Fibroblast of skin of back (primary cell): ENCODE results near the gene NR0B2. TPM values are rescaled to one million over a fixed set of nuclear protein-coding genes. Genes with fewer than 3 reads are reported as not detected.
A peak's percentile ranks its signal among the peaks of the same experiment; 100 is the strongest.
"Not testable (repeated sequence)": the region's sequence is repeated elsewhere in the genome, so short reads cannot be mapped to it uniquely, and the experiment has no call there.

ENCODE experiments used
- DNase-seq: peaks from one replicate; pipeline ENCODE4 v3.0.0-alpha.2; 2013
- polyA plus RNA-seq, 2 experiments: library from polyadenylated mRNA; unstranded; fragments of 120-200 nt; gene quantifications; one replicate each; pipeline ENCODE4 v1.2.1, GENCODE V29; 2013; ENCODE audit not compliant: insufficient read length in 2 of 2

NR0B2 gene, protein sequence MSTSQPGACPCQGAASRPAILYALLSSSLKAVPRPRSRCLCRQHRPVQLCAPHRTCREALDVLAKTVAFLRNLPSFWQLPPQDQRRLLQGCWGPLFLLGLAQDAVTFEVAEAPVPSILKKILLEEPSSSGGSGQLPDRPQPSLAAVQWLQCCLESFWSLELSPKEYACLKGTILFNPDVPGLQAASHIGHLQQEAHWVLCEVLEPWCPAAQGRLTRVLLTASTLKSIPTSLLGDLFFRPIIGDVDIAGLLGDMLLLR
- not detected for polyA plus RNA-seq (2013, experiment 1 of 2; ENCODE audit: insufficient read length)
- polyA plus RNA-seq (2013, experiment 2 of 2; ENCODE audit: insufficient read length): not detected

- no peak for DNase-seq
Observed at GRCh38 chr1:26913754-26914619, at the start of gene NR0B2. TSS of gene NR0B2 (minus strand) at chr1:26913975. CDS start at chr1:26913940, 35 bp downstream.

DNA sequence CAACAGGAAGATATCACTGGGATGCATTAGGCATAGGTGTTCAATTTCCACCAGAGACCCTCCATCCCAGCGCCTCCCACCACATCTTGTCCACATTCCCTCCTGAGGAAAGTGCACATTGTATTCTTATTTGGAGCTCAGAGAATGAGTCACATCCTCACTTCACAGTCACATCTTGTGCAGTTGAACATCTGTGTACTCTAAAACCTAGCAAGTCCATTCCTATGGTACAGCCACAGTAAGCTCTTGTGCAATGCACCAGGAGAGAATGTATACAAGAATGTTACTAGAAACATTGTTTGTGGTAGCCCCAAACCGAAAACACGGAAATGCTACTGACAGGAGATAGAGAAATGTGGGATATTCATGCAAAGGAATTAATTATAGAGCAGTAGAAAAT is 48.1 kb upstream of the NR0B2 start:
- DNase-seq: peak; percentile 70

DNA sequence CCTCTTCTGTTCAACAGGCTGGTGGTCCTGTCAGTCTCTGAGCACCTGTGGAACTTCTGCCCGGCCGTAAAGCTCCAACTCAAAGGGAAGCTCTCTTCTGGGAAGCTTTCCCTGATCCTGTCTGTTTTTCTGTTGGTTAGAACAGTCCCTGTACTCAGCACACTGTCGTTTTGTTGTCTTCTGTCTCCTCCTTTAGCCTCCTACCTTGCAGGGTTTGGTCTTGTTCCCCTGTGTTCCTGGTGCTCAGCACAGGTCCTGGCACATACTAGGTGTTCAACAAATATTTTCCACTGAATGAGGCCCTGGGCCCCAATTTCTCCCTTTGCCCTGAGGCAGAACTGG is 46.8 kb upstream of the NR0B2 start:
- no peak for DNase-seq

- no peak for DNase-seq
Observed at GRCh38 chr1:26959722-26960624, 46.2 kb upstream of the NR0B2 start, which contains the start of gene KDF1. TSS of gene KDF1 (minus strand) at chr1:26960468. CDS start at chr1:26952380, 8,088 bp downstream.

GRCh38 chr1:26959270-26959669 is 45.5 kb upstream of the NR0B2 start:
- DNase-seq: no peak

- DNase-seq: no peak
Observed at GRCh38 chr1:26957306-26957705, 43.5 kb upstream of the NR0B2 start.

- DNase-seq: no peak
Observed at GRCh38 chr1:26956321-26956720, 42.5 kb upstream of the NR0B2 start.

GRCh38 chr1:26953374-26953773 is 39.6 kb upstream of the NR0B2 start:
- no peak for DNase-seq

DNA sequence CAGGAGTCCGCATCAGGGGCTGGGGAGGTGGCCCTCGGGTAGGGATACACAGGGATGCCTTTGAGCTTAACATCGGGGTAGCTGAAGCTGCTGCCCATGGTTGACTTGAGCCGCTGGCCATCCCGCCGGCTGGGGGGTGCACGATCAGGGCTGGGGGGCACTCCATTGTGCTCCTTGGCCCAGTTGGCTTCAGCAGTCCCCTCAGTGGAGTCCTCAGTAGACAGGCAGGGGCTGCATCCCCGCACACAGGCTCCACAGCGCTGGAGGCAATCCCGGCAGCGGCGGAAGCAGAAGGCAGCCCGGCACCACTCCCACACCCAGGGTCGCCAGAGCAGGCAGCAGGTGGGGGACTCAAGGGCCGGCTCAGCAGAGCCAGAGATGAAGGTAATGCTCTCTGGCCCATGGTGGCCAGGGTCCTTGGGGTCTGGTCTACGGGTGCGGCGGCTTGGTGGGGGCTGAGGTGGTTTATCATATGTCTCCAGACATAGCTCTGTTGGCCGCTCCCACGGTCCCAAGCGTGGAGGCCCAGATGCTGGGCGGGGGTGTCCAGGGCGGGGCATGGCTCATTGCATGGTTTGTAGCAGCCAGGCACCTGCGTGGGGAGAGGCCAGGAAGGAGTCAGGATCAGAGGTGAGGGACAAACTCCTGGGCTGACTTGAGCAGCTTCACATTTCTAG is 38.2 kb upstream of the NR0B2 start:
- no peak for DNase-seq

DNA sequence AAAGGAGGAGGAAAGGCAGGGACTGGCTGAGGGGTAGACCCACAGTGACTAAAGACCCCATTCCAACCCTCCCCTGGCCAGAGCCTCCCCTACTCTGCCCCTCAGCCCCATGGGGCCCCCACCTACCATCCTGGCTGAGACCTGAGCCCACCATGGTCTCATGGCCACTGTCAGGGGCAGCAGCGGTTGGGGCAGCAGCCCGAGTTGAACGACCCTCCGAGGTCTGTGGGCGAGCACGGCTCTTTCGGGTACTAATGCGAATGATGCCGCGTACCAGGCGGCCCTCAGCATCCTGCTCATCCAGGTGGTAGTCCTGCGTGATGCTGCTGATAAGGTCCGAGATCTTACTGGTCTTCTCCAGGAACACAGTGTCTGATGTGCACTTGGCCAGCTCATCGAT is 37.4 kb upstream of the NR0B2 start:
- no peak for DNase-seq

- no peak for DNase-seq
Observed at GRCh38 chr1:26950602-26951001, 36.8 kb upstream of the NR0B2 start.

DNA sequence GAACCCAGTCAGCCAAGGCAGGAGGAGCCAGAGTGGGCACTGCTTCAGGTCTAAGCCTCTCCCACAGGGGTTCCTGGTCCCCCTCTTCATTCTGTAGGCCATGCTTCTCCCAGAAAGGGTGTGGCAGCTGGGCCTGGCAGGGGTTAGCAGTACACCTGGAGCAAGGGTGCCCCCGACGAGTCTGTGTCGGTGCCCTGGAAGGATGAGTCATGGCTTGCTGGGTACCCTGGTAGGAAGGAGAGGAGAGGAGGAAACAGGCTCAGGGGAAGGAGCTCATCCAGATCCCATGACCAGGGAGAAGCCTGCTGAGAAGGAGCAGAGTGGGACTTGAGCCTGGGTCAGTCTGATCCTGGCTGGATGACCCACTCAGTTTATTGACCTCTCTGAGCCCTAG is 36.1 kb upstream of the NR0B2 start:
- no peak for DNase-seq

DNA sequence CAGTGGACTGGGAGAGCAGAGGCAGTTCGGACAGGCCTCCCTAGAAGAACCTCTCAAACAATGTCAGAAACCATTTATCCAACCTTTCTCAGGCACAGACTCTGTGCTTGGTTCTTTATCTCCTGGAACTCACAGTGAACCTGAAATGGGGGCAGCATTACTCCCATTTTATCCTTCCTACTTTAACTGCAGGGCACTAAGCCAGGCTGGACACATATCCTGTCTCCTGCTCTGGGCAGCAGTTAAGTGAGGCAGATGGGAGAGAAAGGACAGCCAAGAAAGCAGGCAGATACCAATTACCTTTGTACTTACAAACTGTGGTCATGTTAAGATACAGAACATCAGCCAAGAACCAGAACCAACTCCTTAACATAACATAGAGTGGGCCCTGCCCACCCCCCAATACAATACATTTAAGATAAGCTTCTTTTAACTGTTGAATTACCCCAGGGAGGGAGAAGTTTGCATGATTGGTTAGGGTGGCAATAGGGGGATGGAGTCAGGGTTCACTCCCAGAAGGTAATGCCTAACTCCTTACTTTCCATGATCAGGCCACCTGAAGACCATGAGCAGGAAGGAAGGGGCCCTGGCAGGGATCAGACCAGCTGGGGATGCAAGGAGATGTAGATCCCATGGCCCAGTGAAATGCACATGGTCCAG is 35.6 kb upstream of the NR0B2 start:
- no peak for DNase-seq

GRCh38 chr1:26948725-26949057 is 34.9 kb upstream of the NR0B2 start:
- not testable (repeated sequence) for DNase-seq

GRCh38 chr1:26946270-26946669 is 32.5 kb upstream of the NR0B2 start:
- no peak for DNase-seq

GRCh38 chr1:26945728-26946127 is 32.0 kb upstream of the NR0B2 start:
- no peak for DNase-seq

DNA sequence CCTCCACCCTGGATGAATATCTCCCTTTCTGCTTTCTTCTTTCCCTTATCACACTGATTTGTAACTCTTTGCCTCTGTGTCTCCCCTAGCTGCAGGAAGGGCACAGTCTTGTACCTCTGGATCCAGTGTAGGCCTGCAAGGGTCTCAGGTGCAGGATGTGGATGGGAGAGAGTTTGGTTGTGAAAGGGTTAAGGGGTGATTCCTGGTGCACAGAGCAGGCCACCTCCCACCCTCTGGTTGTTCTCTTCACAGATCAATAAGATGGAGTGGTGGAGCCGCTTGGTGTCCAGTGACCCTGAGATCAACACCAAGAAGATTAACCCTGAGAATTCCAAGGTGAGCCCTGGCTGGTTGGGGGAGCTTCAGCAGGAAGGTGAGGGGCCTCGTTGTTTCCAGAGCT is 31.4 kb upstream of the NR0B2 start:
- no peak for DNase-seq

DNA sequence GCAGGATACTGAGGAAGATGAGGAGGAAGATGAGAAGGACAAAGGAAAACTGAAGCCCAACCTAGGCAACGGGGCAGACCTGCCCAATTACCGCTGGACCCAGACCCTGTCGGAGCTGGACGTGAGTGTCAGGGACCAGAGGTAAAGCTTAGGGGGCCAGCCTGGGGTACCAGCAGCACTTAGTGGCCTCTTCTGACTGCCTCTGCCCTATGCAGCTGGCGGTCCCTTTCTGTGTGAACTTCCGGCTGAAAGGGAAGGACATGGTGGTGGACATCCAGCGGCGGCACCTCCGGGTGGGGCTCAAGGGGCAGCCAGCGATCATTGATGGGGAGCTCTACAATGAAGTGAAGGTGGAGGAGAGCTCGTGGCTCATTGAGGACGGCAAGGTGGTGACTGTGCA is 28.9 kb upstream of the NR0B2 start:
- DNase-seq: no peak

DNA sequence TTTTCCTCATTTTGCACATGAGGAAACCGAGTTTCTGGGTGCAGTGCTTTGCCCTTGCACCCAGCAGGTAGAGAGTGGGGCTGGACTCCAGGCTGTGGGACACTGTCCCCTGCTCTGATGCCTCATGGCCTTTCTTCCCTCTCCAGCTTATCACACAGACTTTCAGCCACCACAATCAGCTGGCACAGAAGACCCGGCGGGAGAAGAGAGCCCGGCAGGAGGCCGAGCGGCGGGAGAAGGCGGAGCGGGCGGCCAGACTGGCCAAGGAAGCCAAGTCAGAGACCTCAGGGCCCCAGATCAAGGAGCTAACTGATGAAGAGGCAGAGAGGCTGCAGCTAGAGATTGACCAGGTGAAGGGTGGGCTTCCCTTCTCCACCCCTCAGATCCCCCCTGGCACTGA is 27.5 kb upstream of the NR0B2 start:
- no peak for DNase-seq

DNA sequence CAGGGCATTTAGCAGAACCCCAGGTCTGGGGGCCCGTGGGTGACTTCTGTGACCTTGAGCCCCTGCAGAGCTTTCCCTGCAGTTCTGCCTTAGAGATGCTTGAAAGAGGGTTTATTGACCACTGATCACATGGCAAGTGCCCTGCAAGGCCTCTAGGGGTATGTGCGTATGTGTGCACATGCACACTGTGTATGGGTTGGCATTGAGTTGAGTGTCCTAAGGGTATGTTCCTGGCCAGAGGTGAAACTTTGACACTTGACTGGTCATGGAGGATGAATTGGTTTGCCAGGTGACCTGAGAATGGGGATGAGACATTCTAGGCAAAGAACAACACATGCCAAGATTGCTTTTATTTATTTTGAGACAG is 24.9 kb upstream of the NR0B2 start:
- no peak for DNase-seq

- DNase-seq: no peak
Observed at GRCh38 chr1:26938004-26938658, 24.4 kb upstream of the NR0B2 start.
